ENCODE data around the gene GLUD2. TPM values are rescaled to one million over a fixed set of nuclear protein-coding genes. Genes with fewer than 3 reads are reported as not detected.

Gene GLUD2
- total and polyA plus RNA-seq, 10 of the 15 experiments (the other 5 are each of a cell fraction or from before 2014, with no cell fraction given): 0.05 to 1.5 (median 0.10) TPM; not detected in 1

GRCh38 chrX:121036951-121037350 is 10.5 kb upstream of the GLUD2 start (continued):
- TF ChIP-seq BCL3 (IDR thresholded peaks at IDR 0.05; ENCODE audit: borderline replicate concordance, insufficient read depth, low read depth, low read length, poor library complexity, severe bottlenecking) (no peak), SP1 (IDR thresholded peaks at IDR 0.05; ENCODE audit: low read depth, low read length) (no peak), NKRF (conservative IDR thresholded peaks at IDR 0.05) (no peak), POLR2AphosphoS5 (IDR thresholded peaks at IDR 0.05; ENCODE audit: low read length) (no peak), PAX8 (IDR thresholded peaks at IDR 0.05) (no peak)

DNA sequence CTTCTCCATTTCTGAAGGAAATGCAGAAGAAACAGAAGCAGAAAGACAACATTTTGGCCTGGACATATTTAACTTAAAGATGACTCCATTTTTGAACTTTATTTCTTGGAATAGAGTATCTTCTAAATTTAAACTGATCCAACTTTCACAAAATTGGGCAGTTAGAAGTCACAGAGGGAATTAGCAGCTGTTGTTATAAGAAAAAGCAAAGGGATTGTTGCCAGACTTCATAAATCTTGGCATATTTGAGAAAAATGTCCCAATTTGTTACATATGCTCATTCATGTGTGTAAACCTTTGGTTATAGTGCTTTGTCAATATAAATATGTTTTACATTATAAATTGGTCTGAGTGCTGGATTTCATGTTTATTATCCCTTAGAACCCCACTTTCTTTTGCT is 3.4 kb downstream of the GLUD2 start:
- no peak overlapping the region for H2AFZ ChIP-seq (ENCODE audit: control insufficient read depth, low read depth, low read length)
- no peak overlapping the region for H3K4me2 ChIP-seq (ENCODE audit: control insufficient read depth, insufficient read depth)
- ATAC-seq (no peak), FAIRE-seq (no peak), DNase-seq (ENCODE audit: low read depth, low spot score) (no peak)
- H3K9ac ChIP-seq (ENCODE audit: control insufficient read depth, insufficient read depth, low read length): no peak overlapping the region
- H3K36me3 ChIP-seq (ENCODE audit: control insufficient read depth in 2 of 2, insufficient read depth in 2 of 2, low read length in 1 of 2): no peaks in the 10 kb centered on the region
- intact Hi-C loops (cut with micrococcal nuclease; ENCODE audit: unreplicated experiment) (no loop called here), in situ Hi-C loops (cut with MboI) (no loop called here)
- H3K79me2 ChIP-seq (ENCODE audit: control insufficient read depth, insufficient read depth, low read length): no peaks in the 10 kb centered on the region
- no TSS peak for BruUV-seq (replicated peaks)
- no peaks in the 10 kb centered on the region for H4K20me1 ChIP-seq (ENCODE audit: control insufficient read depth, insufficient read depth)
- H3K27ac ChIP-seq (ENCODE audit: control insufficient read depth, insufficient read depth): no peak overlapping the region
- no peak overlapping the region for H3K4me3 ChIP-seq
- POLR2A ChIA-PET: no interaction called here
- SMC1A ChIA-PET (ENCODE audit: uncharacterized antibody, unreplicated experiment): interaction anchor here (0.5 kb wide), 1 partner anchor 19 kb away, joined by 3 read pairs; no protein-coding TSS in a partner anchor
- RAD21 ChIA-PET (ENCODE audit: unreplicated experiment): no interaction called here
- CTCF ChIA-PET: no interaction called here
- H3K4me1 ChIP-seq (ENCODE audit: control insufficient read depth, insufficient read depth, low read length): no peaks in the 10 kb centered on the region
- no peaks in the 10 kb centered on the region for H3K27me3 ChIP-seq (replicated peaks in 1 of 2; ENCODE audit: control insufficient read depth in 2 of 2, insufficient read depth in 2 of 2, low read length in 1 of 2)
- H3K9me3 ChIP-seq (replicated peaks; ENCODE audit: control insufficient read depth, insufficient read depth, low read length): no peaks in the 10 kb centered on the region
- TF ChIP-seq ZNF592 (IDR thresholded peaks at IDR 0.05) (no peak), PAX5 (IDR thresholded peaks at IDR 0.05; ENCODE audit: borderline replicate concordance, low read depth, low read length) (no peak), ZNF622 (IDR thresholded peaks at IDR 0.05) (no peak), ZNF274 (IDR thresholded peaks at IDR 0.05; ENCODE audit: insufficient read depth, insufficient read length) (no peak), KDM1A (IDR thresholded peaks at IDR 0.05; ENCODE audit: borderline replicate concordance) (no peak), NFXL1 (IDR thresholded peaks at IDR 0.05; ENCODE audit: borderline replicate concordance) (no peak), MXI1 (IDR thresholded peaks at IDR 0.05; ENCODE audit: low read depth, low read length) (no peak), NFYA (IDR thresholded peaks at IDR 0.05; ENCODE audit: borderline replicate concordance, low read depth, low read length) (no peak), BCL3 (IDR thresholded peaks at IDR 0.05; ENCODE audit: borderline replicate concordance, insufficient read depth, low read depth, low read length, poor library complexity, severe bottlenecking) (no peak), NRF1 (conservative IDR thresholded peaks at IDR 0.05; ENCODE audit: low read depth, low read length) (no peak), EP300 (IDR thresholded peaks at IDR 0.05; ENCODE audit: borderline replicate concordance in 1 of 2, control insufficient read depth in 1 of 2, low read depth in 2 of 2, low read length in 2 of 2) (no peak)
